ENCODE measurements around the gene NDUFAF2. TPM values are rescaled to one million over a fixed set of nuclear protein-coding genes. Genes with fewer than 3 reads are reported as not detected.

Gene NDUFAF2, protein sequence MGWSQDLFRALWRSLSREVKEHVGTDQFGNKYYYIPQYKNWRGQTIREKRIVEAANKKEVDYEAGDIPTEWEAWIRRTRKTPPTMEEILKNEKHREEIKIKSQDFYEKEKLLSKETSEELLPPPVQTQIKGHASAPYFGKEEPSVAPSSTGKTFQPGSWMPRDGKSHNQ
- total RNA-seq = 32.9 and 33.8 TPM in 2 replicates

DNA sequence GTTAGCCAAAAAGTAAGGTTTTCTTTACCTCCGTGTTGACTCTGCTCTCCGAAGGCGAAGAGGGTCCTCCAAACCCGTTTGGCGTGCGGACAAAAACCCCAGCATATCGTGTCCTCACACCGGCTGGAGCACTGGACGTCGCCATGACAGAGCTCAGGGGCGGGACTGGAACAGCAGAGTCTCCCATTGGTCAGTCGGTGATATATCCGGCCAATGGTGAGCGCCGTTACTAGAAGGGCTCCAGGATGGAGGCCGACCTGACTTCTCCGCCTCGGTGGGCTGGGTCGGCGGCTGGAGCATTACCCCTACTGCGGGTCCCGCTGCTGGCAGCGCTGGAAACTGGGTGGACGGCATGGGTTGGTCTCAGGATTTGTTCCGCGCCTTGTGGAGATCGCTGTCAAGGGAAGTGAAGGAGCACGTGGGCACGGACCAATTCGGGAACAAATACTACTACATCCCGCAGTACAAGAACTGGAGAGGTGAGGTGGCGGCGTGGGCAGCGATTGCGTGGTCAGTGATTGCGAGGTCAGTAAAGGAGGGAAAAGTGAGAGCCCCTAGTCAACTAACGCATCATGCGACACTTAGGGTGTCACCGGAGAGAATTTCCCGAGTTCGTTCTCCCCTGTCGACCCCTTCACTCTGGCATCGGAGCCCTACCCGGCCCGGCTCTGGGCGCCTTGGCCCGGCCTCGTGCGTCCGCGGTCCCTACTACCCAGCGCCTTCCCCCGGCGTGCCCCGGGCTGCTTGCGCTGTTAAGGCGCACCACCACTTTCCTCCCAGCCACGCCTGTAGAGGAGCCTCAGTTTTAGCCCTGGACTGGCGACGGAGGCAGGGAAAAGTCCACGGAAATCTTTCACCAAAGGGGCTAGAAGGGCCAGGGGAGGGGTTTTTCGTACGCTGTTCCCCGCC is at the start of gene NDUFAF2, which contains the start of gene ERCC8:
Gene NDUFAF2 (plus strand): TSS at position 302 of the 909 bp plus-strand sequence. CDS start 51 bp downstream, at position 353.
Gene ERCC8 (minus strand): TSS at position 167 of the 909 bp plus-strand sequence. CDS start 62 bp downstream, at position 105.
- Mint-ChIP-seq H3K9me3 (no peaks in the 10 kb centered on the region), H3K4me1 (ENCODE audit: low read depth) (peaks cover 22% of the 10 kb centered on the region), H3K4me3 (no peak within 1 kb of the TSS), H3K27ac (no peak within 1 kb of the TSS), H3K27me3 (ENCODE audit: insufficient read depth) (no peaks in the 10 kb centered on the region), H3K36me3 (ENCODE audit: low read depth) (peaks cover 2% of the 10 kb centered on the region)
- peak; percentile 85 for DNase-seq (ENCODE audit: low spot score)
- intact Hi-C loops (cut with micrococcal nuclease) = loop anchor here (1.0 to 5.0 kb wide), 6 partner anchors 218 to 1458 kb away; partner anchors contain the start of genes DEPDC1B, DIMT1, SMIM15 and ZSWIM6

DNA sequence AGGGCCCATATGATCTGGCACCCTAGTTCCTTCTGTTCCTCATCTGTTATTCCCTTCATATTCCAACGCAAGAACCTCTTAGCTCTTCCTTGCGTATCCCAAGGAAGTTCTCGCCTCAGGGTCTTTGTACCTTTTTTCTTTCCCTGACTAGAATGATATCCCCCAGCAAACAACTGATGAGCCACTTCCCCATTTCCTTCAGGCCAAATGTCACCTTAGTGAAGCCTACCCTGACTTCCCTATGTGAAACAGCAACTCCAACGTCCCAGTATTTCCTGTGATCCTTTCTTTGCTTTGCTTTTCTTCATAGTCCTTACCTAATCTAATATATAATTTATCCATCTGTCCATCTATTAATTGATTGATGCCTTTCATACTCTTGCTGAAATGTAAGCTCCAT is 48.0 kb upstream of the NDUFAF2 start:
- H3K4me3 Mint-ChIP-seq = no peak overlapping the region
- DNase-seq (ENCODE audit: low spot score) = no peak
- no peak overlapping the region for H3K27ac Mint-ChIP-seq
- no peaks in the 10 kb centered on the region for H3K9me3 Mint-ChIP-seq
- H3K36me3 Mint-ChIP-seq (ENCODE audit: low read depth) = peaks cover 12% of the 10 kb centered on the region
- H3K4me1 Mint-ChIP-seq (ENCODE audit: low read depth) = no peaks in the 10 kb centered on the region
- intact Hi-C loops (cut with micrococcal nuclease) = no loop called here
- H3K27me3 Mint-ChIP-seq (ENCODE audit: insufficient read depth) = no peaks in the 10 kb centered on the region

DNA sequence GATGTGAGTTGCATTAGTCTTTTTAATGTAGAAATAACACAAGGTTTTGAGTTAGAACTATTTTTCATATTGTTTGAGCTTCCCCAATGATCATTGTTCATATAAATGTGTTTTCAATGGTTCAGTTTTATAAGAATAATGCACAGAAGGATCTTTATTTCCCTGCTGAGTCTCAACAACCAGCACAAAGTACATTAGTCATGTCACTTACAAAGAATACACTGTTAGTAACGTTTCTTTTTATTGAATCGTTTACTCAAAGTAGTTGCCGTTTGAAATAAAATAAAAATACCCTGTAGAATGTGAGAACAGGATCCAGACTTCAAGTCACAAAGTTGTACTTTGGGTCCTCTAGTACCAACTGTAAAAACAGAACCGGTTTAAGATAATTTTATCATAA is 41.6 kb upstream of the NDUFAF2 start:
- no peak for DNase-seq (ENCODE audit: low spot score)
- intact Hi-C loops (cut with micrococcal nuclease) = no loop called here
- H3K4me1 Mint-ChIP-seq (ENCODE audit: low read depth) = no peaks in the 10 kb centered on the region

DNA sequence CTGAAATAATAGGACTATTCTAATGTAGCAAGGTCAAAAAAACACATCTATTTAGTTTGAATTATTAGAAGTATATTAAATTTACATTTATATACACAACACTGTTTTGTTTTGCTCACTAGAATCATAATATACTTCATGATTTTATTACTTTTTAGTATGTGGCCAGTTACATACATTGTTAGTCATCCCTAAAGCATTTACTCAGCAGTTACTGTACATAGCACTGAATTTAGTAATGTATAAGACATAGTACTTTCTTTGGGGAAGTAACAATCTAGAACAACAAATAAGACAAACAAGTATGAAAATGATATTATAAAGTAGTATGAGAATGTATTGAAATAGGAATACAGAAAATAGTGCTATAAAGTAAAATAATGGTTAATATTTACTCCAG is 28.4 kb upstream of the NDUFAF2 start:
- no peak overlapping the region for H3K4me3 Mint-ChIP-seq
- no peak overlapping the region for H3K27ac Mint-ChIP-seq
- H3K36me3 Mint-ChIP-seq (ENCODE audit: low read depth) = peaks cover 24% of the 10 kb centered on the region
- intact Hi-C loops (cut with micrococcal nuclease) = no loop called here
- no peaks in the 10 kb centered on the region for H3K27me3 Mint-ChIP-seq (ENCODE audit: insufficient read depth)
- no peaks in the 10 kb centered on the region for H3K9me3 Mint-ChIP-seq
- no peaks in the 10 kb centered on the region for H3K4me1 Mint-ChIP-seq (ENCODE audit: low read depth)
- no peak for DNase-seq (ENCODE audit: low spot score)

More for the DNA sequence above, 41.6 kb upstream of the NDUFAF2 start:
- no peak overlapping the region for H3K27ac Mint-ChIP-seq
- no peak overlapping the region for H3K4me3 Mint-ChIP-seq
- H3K9me3 Mint-ChIP-seq = no peaks in the 10 kb centered on the region
- no peaks in the 10 kb centered on the region for H3K27me3 Mint-ChIP-seq (ENCODE audit: insufficient read depth)
- peaks cover 4% of the 10 kb centered on the region for H3K36me3 Mint-ChIP-seq (ENCODE audit: low read depth)

DNA sequence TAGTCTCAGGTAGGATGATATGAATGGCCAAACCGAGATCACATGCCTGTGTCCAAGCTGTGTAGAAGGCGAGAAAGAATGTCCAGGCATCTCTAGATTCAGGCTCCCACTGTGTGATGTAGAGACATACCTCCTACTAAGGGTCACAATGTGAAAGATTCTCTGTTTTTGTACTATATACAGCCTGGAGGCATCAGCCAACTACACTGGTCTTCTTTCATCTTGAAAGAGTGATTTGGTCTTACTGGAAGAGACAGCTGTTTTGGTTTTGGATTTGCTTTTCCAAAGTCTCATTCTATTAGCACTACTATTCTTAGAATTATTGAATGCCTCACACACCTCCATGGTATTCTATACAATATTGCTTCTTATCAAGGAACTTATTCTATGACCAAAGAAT is 26.5 kb upstream of the NDUFAF2 start:
- Mint-ChIP-seq H3K27me3 (ENCODE audit: insufficient read depth) (no peaks in the 10 kb centered on the region), H3K27ac (no peak overlapping the region), H3K9me3 (no peaks in the 10 kb centered on the region), H3K4me3 (no peak overlapping the region), H3K4me1 (ENCODE audit: low read depth) (no peaks in the 10 kb centered on the region), H3K36me3 (ENCODE audit: low read depth) (peaks cover 21% of the 10 kb centered on the region)
- DNase-seq (ENCODE audit: low spot score) = no peak
- intact Hi-C loops (cut with micrococcal nuclease) = no loop called here

DNA sequence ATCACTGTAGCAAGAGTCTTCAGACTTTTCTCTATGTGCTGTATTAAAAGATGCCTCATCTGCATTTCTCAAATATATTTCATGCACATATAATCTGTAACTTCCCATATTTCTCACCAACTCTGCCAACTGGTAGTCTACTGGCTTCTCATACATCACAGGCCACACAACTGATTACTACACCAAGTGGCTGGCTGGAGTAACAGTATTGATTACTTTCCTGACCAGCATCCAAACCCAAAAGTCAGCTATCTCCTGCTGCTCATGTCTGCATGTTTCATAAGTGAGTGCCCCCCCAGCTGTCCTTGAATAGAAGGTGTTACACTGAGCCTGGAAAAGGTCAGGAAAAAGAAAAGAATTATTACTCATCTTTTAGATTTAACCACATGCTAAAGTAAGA is 17.6 kb upstream of the NDUFAF2 start:
- no peak overlapping the region for H3K4me3 Mint-ChIP-seq
- H3K27me3 Mint-ChIP-seq (ENCODE audit: insufficient read depth) = no peaks in the 10 kb centered on the region
- H3K4me1 Mint-ChIP-seq (ENCODE audit: low read depth) = no peaks in the 10 kb centered on the region
- no peak for DNase-seq (ENCODE audit: low spot score)
- peaks cover 10% of the 10 kb centered on the region for H3K36me3 Mint-ChIP-seq (ENCODE audit: low read depth)
- intact Hi-C loops (cut with micrococcal nuclease) = no loop called here
- no peak overlapping the region for H3K27ac Mint-ChIP-seq
- H3K9me3 Mint-ChIP-seq = no peaks in the 10 kb centered on the region

DNA sequence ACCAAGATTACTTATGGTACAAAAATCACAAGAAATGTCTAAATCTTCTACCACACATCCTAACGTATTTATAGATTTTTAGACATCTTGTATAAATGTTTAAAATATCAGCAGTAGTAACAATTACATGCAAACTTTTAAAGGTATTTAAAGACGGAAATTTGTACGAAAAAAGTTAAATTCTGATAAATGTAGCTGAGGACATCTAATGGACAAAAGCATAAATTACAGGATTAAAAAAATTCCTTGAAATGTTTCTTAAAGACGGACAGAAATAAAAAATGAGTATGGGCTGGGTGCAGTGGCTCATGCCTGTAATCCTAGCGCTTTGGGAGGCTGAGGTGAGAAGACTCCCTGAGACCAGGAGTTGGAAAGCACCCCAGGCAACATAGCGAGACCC is 16.0 kb upstream of the NDUFAF2 start:
- H3K9me3 Mint-ChIP-seq = no peaks in the 10 kb centered on the region
- no peaks in the 10 kb centered on the region for H3K4me1 Mint-ChIP-seq (ENCODE audit: low read depth)
- DNase-seq (ENCODE audit: low spot score) = no peak
- intact Hi-C loops (cut with micrococcal nuclease) = loop anchor here (2.0 kb wide), 1 partner anchor 250 kb away; no protein-coding TSS in a partner anchor
- H3K27me3 Mint-ChIP-seq (ENCODE audit: insufficient read depth) = no peaks in the 10 kb centered on the region
- no peak overlapping the region for H3K27ac Mint-ChIP-seq
- peaks cover 10% of the 10 kb centered on the region for H3K36me3 Mint-ChIP-seq (ENCODE audit: low read depth)
- no peak overlapping the region for H3K4me3 Mint-ChIP-seq

DNA sequence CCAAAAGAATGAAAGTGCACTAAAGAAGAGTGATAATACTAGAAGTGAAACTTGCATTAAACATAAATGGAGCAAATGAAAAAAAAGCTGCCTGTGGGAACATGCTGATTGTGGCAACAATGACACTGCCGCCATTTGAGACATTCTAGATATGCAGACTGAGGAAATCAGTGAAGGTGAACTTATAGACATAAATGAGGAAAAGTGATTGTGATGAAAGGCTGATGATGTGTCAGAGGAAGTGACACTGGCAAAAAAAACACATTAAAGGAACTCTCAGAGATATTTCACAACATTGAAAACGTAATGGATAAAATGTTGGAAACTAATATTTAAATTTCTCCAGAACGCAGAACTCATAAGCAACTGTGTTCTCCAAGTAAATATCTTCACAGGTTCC is 1.4 kb upstream of the NDUFAF2 start:
- Mint-ChIP-seq H3K27ac (no peak overlapping the region), H3K4me1 (ENCODE audit: low read depth) (peaks cover 16% of the 10 kb centered on the region), H3K36me3 (ENCODE audit: low read depth) (peaks cover 2% of the 10 kb centered on the region), H3K9me3 (no peaks in the 10 kb centered on the region), H3K4me3 (no peak overlapping the region), H3K27me3 (ENCODE audit: insufficient read depth) (no peaks in the 10 kb centered on the region)
- intact Hi-C loops (cut with micrococcal nuclease) = loop anchor here (2.0 kb wide), 2 partner anchors 219 to 1459 kb away; partner anchors contain the start of genes DIMT1 and SMIM15
- DNase-seq (ENCODE audit: low spot score) = no peak

DNA sequence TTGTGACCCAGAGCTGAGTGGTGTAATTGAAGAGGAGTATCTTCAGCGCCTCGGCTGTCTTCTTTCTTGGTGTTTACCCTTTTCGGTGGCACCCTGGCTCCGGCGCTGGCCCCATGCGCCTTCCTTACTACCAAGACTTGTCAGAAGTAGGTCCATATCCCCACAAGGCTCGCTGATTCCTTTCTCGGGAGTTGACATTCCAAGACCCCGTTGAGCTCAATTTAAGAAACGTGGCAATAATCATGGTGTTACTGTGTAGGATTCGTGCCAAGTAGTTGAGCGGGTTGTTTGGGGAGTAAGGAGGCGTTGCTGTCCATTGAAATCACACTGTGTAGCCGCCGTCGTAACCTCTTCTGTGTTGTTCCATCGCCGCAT is 795 bp downstream of the NDUFAF2 start:
- peaks cover 2% of the 10 kb centered on the region for H3K36me3 Mint-ChIP-seq (ENCODE audit: low read depth)
- peaks cover 22% of the 10 kb centered on the region for H3K4me1 Mint-ChIP-seq (ENCODE audit: low read depth)
- no peak overlapping the region for H3K27ac Mint-ChIP-seq
- intact Hi-C loops (cut with micrococcal nuclease) = loop anchor here (1.0 to 5.0 kb wide), 6 partner anchors 217 to 1457 kb away; partner anchors contain the start of genes DEPDC1B, DIMT1, SMIM15 and ZSWIM6
- no peaks in the 10 kb centered on the region for H3K27me3 Mint-ChIP-seq (ENCODE audit: insufficient read depth)
- no peaks in the 10 kb centered on the region for H3K9me3 Mint-ChIP-seq
- DNase-seq (ENCODE audit: low spot score) = peak; percentile 25
- H3K4me3 Mint-ChIP-seq = no peak overlapping the region

DNA sequence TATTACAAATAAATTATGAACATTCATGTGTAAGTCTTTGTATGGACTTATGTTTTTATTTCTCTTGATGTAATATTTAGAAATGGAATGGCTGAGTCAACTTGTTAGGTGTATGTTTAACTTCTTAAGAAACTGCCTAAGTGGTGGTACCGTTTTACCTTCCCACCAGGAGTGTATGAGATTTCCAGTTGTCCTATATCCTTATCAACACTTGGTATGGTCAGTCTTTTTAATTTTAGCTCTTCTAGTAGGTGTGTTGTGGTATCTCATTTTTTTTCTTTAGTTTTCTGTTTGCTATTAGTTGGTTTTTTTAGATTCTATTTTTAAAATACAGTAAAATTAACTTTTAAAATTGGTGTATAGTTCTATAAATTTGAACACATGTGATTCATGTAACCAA is 3.7 kb downstream of the NDUFAF2 start:
- DNase-seq (ENCODE audit: low spot score) = no peak
- Mint-ChIP-seq H3K4me1 (ENCODE audit: low read depth) (peaks cover 22% of the 10 kb centered on the region), H3K27ac (no peak overlapping the region), H3K4me3 (no peak overlapping the region), H3K27me3 (ENCODE audit: insufficient read depth) (no peaks in the 10 kb centered on the region), H3K36me3 (ENCODE audit: low read depth) (peaks cover 2% of the 10 kb centered on the region), H3K9me3 (no peaks in the 10 kb centered on the region)
- intact Hi-C loops (cut with micrococcal nuclease) = loop anchor here (5.0 kb wide), 1 partner anchor 271 kb away; no protein-coding TSS in a partner anchor

DNA sequence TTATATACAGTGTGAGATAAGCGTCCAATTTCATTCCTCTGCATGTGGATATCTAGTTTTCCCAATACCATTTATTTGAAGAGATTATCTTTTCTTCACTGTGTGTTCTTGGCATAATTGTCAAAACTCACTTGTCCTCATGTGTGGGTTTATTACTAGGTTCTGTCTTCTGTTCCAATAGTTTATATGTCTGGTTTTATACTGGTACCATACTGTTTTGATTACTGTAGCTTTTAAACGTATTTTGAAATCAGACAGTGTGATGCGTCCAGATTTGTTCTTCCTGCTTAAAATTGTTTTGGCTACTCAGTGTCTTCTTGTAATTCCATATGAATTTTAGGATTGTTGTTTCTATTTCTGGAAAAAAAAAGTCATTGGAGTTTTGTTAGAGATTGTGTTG is 10.2 kb downstream of the NDUFAF2 start:
- Mint-ChIP-seq H3K4me3 (no peak overlapping the region), H3K9me3 (peaks cover 3% of the 10 kb centered on the region), H3K36me3 (ENCODE audit: low read depth) (no peaks in the 10 kb centered on the region), H3K27ac (no peak overlapping the region), H3K27me3 (ENCODE audit: insufficient read depth) (no peaks in the 10 kb centered on the region), H3K4me1 (ENCODE audit: low read depth) (no peaks in the 10 kb centered on the region)
- intact Hi-C loops (cut with micrococcal nuclease) = loop anchor here (5.0 kb wide), 1 partner anchor 102 kb away; no protein-coding TSS in a partner anchor
- DNase-seq (ENCODE audit: low spot score) = no peak

DNA sequence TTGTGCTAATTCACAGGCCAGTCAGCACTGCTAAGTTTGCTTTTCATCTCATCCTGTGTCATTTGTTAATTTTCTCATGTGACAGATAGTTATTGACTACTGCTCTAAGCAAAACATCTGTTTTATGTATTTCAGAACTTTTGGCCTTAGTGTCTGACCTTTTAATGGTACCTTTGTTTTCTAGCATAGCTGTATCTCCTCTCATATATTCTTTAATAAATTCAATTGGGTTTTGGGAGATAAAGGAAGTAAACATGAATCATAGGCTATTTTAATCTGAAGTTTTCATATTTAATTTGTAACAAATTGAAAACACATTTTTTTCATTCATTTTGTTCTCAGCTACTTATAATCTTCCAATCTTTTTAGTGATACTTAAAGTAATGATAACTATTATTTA is 13.1 kb downstream of the NDUFAF2 start:
- H3K4me1 Mint-ChIP-seq (ENCODE audit: low read depth) = no peaks in the 10 kb centered on the region
- H3K4me3 Mint-ChIP-seq = no peak overlapping the region
- no peaks in the 10 kb centered on the region for H3K36me3 Mint-ChIP-seq (ENCODE audit: low read depth)
- intact Hi-C loops (cut with micrococcal nuclease) = loop anchor here (2.0 to 5.0 kb wide), 2 partner anchors 99 to 701 kb away; no protein-coding TSS in a partner anchor
- H3K27ac Mint-ChIP-seq = no peak overlapping the region
- no peak for DNase-seq (ENCODE audit: low spot score)
- no peaks in the 10 kb centered on the region for H3K27me3 Mint-ChIP-seq (ENCODE audit: insufficient read depth)
- peaks cover 3% of the 10 kb centered on the region for H3K9me3 Mint-ChIP-seq

DNA sequence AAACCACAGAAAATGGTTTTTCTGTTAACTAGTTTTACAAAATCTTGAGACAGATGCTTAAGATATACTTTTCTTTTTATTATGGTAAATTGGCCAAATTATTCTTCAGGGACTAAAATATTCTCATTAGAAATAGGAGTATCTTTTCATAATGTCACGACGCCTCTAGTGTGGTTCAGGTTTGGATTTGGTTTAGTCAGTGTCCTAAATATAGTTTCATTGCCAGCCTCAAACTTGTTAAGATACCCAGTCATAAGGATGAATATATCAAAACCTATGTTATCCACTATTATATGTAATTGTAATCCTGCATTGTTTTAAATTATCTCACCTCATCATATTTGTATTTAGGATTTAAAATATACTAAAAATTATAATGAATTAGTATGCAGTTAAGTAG is 13.7 kb downstream of the NDUFAF2 start:
- intact Hi-C loops (cut with micrococcal nuclease) = loop anchor here (2.0 to 5.0 kb wide), 2 partner anchors 99 to 700 kb away; no protein-coding TSS in a partner anchor
- no peaks in the 10 kb centered on the region for H3K4me1 Mint-ChIP-seq (ENCODE audit: low read depth)

More for the DNA sequence above, 13.7 kb downstream of the NDUFAF2 start:
- no peak overlapping the region for H3K4me3 Mint-ChIP-seq
- H3K36me3 Mint-ChIP-seq (ENCODE audit: low read depth) = no peaks in the 10 kb centered on the region
- peaks cover 3% of the 10 kb centered on the region for H3K9me3 Mint-ChIP-seq
- no peaks in the 10 kb centered on the region for H3K27me3 Mint-ChIP-seq (ENCODE audit: insufficient read depth)
- H3K27ac Mint-ChIP-seq = no peak overlapping the region
- DNase-seq (ENCODE audit: low spot score) = no peak
